Measurements from ENCODE around the gene MED4.

Gene MED4

GRCh38 chr13:48028066-48028465, 66.8 kb downstream of the MED4 start:
- FAIRE-seq = no peak
